HCT116 (cell line): Measurements from ENCODE around the gene BMP2K. TPM values are rescaled to one million over a fixed set of nuclear protein-coding genes. Genes with fewer than 3 reads are reported as not detected.

ENCODE experiments used
- ATAC-seq: fragments of 200-7000 bp; cut with Tn5 transposase; 2 replicates; pipeline ENCODE4 v1.9.1; 2020; ENCODE audit warnings: mild to moderate bottlenecking, moderate library complexity
- BruUV-seq: library from RNA; stranded (reverse); fragments of 400-500 nt; replicated peaks from 2 replicates; lab custom pipeline; 2021; lab: Mats Ljungman, UMichigan
- CTCF ChIA-PET: fragments of 300-600 bp; sonication (Branson Sonifier 250); formaldehyde crosslinking; loops from one replicate; lab custom pipeline; 2021; ENCODE audit warnings: antibody characterized with exemption; lab: Charles Lee
- POLR2A ChIA-PET: fragments of 300-600, 350-600 bp; sonication (Branson Sonifier 250); formaldehyde crosslinking; loops from one replicate; lab custom pipeline; 2021; ENCODE audit warnings: antibody characterized with exemption; lab: Charles Lee
- RAD21 ChIA-PET, 2 experiments: fragments of 300-600 bp; sonication (Branson Sonifier 250); formaldehyde crosslinking; loops; one replicate each; lab custom pipeline; 2023; ENCODE audit warnings: low total read pairs in 2 of 2; ENCODE audit not compliant: uncharacterized antibody in 2 of 2, unreplicated experiment in 2 of 2, low non-redundant PET in 1 of 2; lab: Charles Lee
- DNase-seq: peaks from one replicate; pipeline ENCODE4 v3.0.0-alpha.2; 2010; ENCODE audit warnings: low read depth, low spot score
- H2AFZ ChIP-seq: fragments of 200-600 bp; shearing (Covaris generic), sonication (generic); 2 replicates; pipeline ENCODE4 v1.6.1; 2017; ENCODE audit warnings: low read depth, mixed run types, mixed read lengths, antibody characterized with exemption, low read length; ENCODE audit not compliant: poor library complexity, severe bottlenecking
- H3K27ac ChIP-seq: 2 replicates; pipeline ENCODE4 v1.5.1; 2012; ENCODE audit warnings: low read depth, low read length
- H3K27me3 ChIP-seq: fragments of 200-600 bp; sonication (generic); 2 replicates; pipeline ENCODE4 v1.6.1; 2016; ENCODE audit warnings: mixed run types, low read length, mixed read lengths; ENCODE audit not compliant: insufficient read depth
- H3K36me3 ChIP-seq, 2 experiments: fragments of 200-500 bp in 1 of 2; fragments of 200-600 bp in 1 of 2; sonication (Bioruptor generic) in 1 of 2; sonication (generic) in 1 of 2; 2 replicates each; pipeline versions ENCODE4 v1.5.1 to v1.6.1; 2014 to 2016; ENCODE audit warnings: low read length in 2 of 2, inconsistent platforms in 1 of 2, mixed read lengths in 1 of 2, mixed run types in 1 of 2; ENCODE audit not compliant: insufficient read depth in 2 of 2, control insufficient read depth in 1 of 2
- H3K4me1 ChIP-seq, 2 experiments: fragments of 200-600 bp in 1 of 2; sonication (generic) in 1 of 2; 2 replicates each; pipeline versions ENCODE4 v1.5.1 to v1.6.1; 2012 to 2017; ENCODE audit warnings: low read length in 2 of 2, inconsistent platforms in 1 of 2, mild to moderate bottlenecking in 1 of 2, mixed read lengths in 1 of 2, mixed run types in 1 of 2, moderate library complexity in 1 of 2; ENCODE audit not compliant: insufficient read depth in 2 of 2, control insufficient read depth in 1 of 2
- H3K4me2 ChIP-seq: fragments of 200-600 bp; sonication (generic); 2 replicates; pipeline ENCODE4 v1.6.1; 2017; ENCODE audit warnings: mixed run types, low read length, mixed read lengths
- H3K4me3 ChIP-seq, 2 experiments: fragments of 200-600 bp in 1 of 2; sonication (generic) in 1 of 2; replicated peaks in 1 of 2; 2 replicates each; pipeline ENCODE4 v1.5.1; 2011 to 2016; ENCODE audit warnings: low read length in 2 of 2, control low read depth in 1 of 2, low read depth in 1 of 2, mild to moderate bottlenecking in 1 of 2, mixed read lengths in 1 of 2, mixed run types in 1 of 2
- H3K79me2 ChIP-seq: fragments of 200-600 bp; sonication (generic); 2 replicates; pipeline ENCODE4 v1.6.1; 2017; ENCODE audit warnings: mild to moderate bottlenecking, mixed run types, low read length, moderate library complexity, mixed read lengths; ENCODE audit not compliant: insufficient read depth
- H3K9ac ChIP-seq: fragments of 200-600 bp; sonication (generic); 2 replicates; pipeline ENCODE4 v1.6.1; 2016; ENCODE audit warnings: low read length, mixed read lengths
- H3K9me2 ChIP-seq: fragments of 200-600 bp; sonication (generic), shearing (Covaris generic); 2 replicates; pipeline ENCODE4 v1.6.1; 2017; ENCODE audit warnings: mixed run types, mild to moderate bottlenecking, moderate library complexity; ENCODE audit not compliant: insufficient read depth
- H3K9me3 ChIP-seq, 2 experiments: fragments of 200-500 bp in 1 of 2; fragments of 200-600 bp in 1 of 2; sonication (Bioruptor generic) in 1 of 2; sonication (generic) in 1 of 2; 2 replicates each; pipeline ENCODE4 v1.6.1; 2014 to 2017; ENCODE audit warnings: low read length in 2 of 2, mixed read lengths in 2 of 2, inconsistent platforms in 1 of 2, low read depth in 1 of 2, mild to moderate bottlenecking in 1 of 2, mixed run types in 1 of 2, moderate library complexity in 1 of 2; ENCODE audit not compliant: control insufficient read depth in 1 of 2, insufficient read depth in 1 of 2
- H4K20me1 ChIP-seq: fragments of 200-600 bp; sonication (generic), shearing (Covaris generic); 2 replicates; pipeline ENCODE4 v1.6.1; 2017; ENCODE audit warnings: mixed run types, mild to moderate bottlenecking, moderate library complexity; ENCODE audit not compliant: insufficient read depth
- CEBPB ChIP-seq: IDR thresholded peaks from 2 replicates; pipeline ENCODE4 v1.6.1; 2012; ENCODE audit warnings: low read depth
- EZH2phosphoT487 ChIP-seq: fragments of 200-600 bp; IDR thresholded peaks from 2 replicates; pipeline ENCODE4 v1.6.1; 2018; ENCODE audit warnings: antibody characterized with exemption, borderline replicate concordance
- JUND ChIP-seq: IDR thresholded peaks from 2 replicates; pipeline ENCODE4 v1.6.1; 2012
- RAD21 ChIP-seq: IDR thresholded peaks from 2 replicates; pipeline ENCODE4 v1.6.1; 2012; ENCODE audit warnings: low read depth, mild to moderate bottlenecking
- SP1 ChIP-seq: IDR thresholded peaks from 2 replicates; pipeline ENCODE4 v1.6.1; 2012; ENCODE audit warnings: low read depth
- TCF7L2 ChIP-seq: IDR thresholded peaks from 2 replicates; pipeline ENCODE4 v1.7.0; 2011; ENCODE audit warnings: borderline replicate concordance, inconsistent platforms; ENCODE audit not compliant: insufficient read depth, insufficient read length; ENCODE audit errors: extremely low read depth
- intact Hi-C: fragments of 100-400 bp; cut with micrococcal nuclease; formaldehyde crosslinking; loops from 2 replicates; pipeline ENCODE4 v1.10.0; 2022
- total RNA-seq: library from RNA; stranded (reverse); gene quantifications from one replicate; pipeline ENCODE4 v1.2.1, GENCODE V29; 2021; ENCODE audit not compliant: unreplicated experiment
- TF ChIP-seq, protein P1 (sequence below), 3 experiments: fragments of 200-600 bp in 1 of 3; sonication (generic) in 1 of 3; IDR thresholded peaks in 2 of 3; conservative IDR thresholded peaks in 1 of 3; 2 replicates each; pipeline ENCODE4 v1.5.1; 2012 to 2017; ENCODE audit warnings: low read depth in 2 of 3, low read length in 2 of 3, antibody characterized with exemption in 1 of 3, borderline replicate concordance in 1 of 3, control low read depth in 1 of 3, mild to moderate bottlenecking in 1 of 3, mixed read lengths in 1 of 3, mixed run types in 1 of 3, moderate library complexity in 1 of 3; ENCODE audit not compliant: insufficient read depth in 1 of 3
- TF ChIP-seq, protein P2 (sequence below): IDR thresholded peaks from 2 replicates; pipeline ENCODE4 v1.6.1; 2012
- TF ChIP-seq, protein P3 (sequence below): IDR thresholded peaks from 2 replicates; pipeline ENCODE4 v1.6.1; 2011; ENCODE audit warnings: mild to moderate bottlenecking, low read length, moderate library complexity; ENCODE audit not compliant: insufficient replicate concordance; ENCODE audit errors: extremely low read depth

The BMP2K gene
- total RNA-seq, 1 experiment from 2014 or later = 27.7 TPM

DNA sequence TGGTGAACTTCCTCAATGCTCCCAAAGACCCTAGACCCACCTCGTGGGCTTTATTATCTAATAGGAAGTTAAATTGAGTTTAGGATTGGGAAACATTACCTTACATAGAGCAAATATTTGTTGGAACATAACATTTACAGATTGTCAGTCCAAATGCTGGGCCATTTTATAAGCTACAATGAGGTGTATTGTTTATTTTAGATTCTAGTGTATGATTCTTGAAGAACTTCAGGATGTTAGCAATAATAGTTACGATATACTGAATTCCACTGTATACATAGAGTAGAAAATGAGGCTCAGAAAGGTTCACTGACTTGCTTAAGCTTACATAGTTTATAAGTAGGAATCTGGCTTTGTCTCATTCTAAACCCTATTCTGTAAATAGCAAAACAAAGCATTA lies 125.7 kb downstream of the BMP2K start:
- Histone ChIP-seq H3K4me1 (no peaks in the 10 kb centered on the region), H3K79me2 (no peaks in the 10 kb centered on the region), H4K20me1 (no peaks in the 10 kb centered on the region), H3K4me2 (no peak overlapping the region), H3K9ac (no peak overlapping the region), H3K36me3 (no peaks in the 10 kb centered on the region), H3K9me2 (no peaks in the 10 kb centered on the region), H2AFZ (no peak overlapping the region), H3K27ac (no peak overlapping the region), H3K4me3 (no peak overlapping the region), H3K9me3 (no peaks in the 10 kb centered on the region), H3K27me3 (no peaks in the 10 kb centered on the region)
- ChIA-PET RAD21 (no interaction called here), CTCF (interaction anchor here (0.6 kb wide), 1 partner anchor 30 kb away, joined by 3 read pairs; no protein-coding TSS in a partner anchor), POLR2A (no interaction called here)
- no peak for TF ChIP-seq TCF7L2
- TF ChIP-seq EZH2phosphoT487 = no peak
- TF ChIP-seq, protein P1, sequence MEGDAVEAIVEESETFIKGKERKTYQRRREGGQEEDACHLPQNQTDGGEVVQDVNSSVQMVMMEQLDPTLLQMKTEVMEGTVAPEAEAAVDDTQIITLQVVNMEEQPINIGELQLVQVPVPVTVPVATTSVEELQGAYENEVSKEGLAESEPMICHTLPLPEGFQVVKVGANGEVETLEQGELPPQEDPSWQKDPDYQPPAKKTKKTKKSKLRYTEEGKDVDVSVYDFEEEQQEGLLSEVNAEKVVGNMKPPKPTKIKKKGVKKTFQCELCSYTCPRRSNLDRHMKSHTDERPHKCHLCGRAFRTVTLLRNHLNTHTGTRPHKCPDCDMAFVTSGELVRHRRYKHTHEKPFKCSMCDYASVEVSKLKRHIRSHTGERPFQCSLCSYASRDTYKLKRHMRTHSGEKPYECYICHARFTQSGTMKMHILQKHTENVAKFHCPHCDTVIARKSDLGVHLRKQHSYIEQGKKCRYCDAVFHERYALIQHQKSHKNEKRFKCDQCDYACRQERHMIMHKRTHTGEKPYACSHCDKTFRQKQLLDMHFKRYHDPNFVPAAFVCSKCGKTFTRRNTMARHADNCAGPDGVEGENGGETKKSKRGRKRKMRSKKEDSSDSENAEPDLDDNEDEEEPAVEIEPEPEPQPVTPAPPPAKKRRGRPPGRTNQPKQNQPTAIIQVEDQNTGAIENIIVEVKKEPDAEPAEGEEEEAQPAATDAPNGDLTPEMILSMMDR (IDR thresholded peaks at IDR 0.05 in 2 of 3, conservative IDR thresholded peaks at IDR 0.05 in 1 of 3; ENCODE audit: borderline replicate concordance in 1 of 3, insufficient read depth in 1 of 3, low read depth in 2 of 3, low read length in 2 of 3) = no peak
- no peak for TF ChIP-seq JUND
- TF ChIP-seq, protein P2, sequence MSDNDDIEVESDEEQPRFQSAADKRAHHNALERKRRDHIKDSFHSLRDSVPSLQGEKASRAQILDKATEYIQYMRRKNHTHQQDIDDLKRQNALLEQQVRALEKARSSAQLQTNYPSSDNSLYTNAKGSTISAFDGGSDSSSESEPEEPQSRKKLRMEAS = no peak
- no peak for TF ChIP-seq SP1
- TF ChIP-seq, protein P3, sequence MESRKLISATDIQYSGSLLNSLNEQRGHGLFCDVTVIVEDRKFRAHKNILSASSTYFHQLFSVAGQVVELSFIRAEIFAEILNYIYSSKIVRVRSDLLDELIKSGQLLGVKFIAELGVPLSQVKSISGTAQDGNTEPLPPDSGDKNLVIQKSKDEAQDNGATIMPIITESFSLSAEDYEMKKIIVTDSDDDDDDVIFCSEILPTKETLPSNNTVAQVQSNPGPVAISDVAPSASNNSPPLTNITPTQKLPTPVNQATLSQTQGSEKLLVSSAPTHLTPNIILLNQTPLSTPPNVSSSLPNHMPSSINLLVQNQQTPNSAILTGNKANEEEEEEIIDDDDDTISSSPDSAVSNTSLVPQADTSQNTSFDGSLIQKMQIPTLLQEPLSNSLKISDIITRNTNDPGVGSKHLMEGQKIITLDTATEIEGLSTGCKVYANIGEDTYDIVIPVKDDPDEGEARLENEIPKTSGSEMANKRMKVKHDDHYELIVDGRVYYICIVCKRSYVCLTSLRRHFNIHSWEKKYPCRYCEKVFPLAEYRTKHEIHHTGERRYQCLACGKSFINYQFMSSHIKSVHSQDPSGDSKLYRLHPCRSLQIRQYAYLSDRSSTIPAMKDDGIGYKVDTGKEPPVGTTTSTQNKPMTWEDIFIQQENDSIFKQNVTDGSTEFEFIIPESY = no peak
- no peak for TF ChIP-seq RAD21
- TF ChIP-seq CEBPB = no peak
- ATAC-seq = no peak
- no TSS peak for BruUV-seq
- intact Hi-C loops = no loop called here
- DNase-seq = no peak
